ENCODE data around the gene STAT2. TPM values are rescaled to one million over a fixed set of nuclear protein-coding genes. Genes with fewer than 3 reads are reported as not detected.
A peak's percentile ranks its signal among the peaks of the same experiment; 100 is the strongest.

Gene STAT2
- total and polyA plus RNA-seq, 9 of the 15 experiments (the other 6 are each of a cell fraction or from before 2014, with no cell fraction given), result 15.5 to 46.9 (median 40.1) TPM

DNA sequence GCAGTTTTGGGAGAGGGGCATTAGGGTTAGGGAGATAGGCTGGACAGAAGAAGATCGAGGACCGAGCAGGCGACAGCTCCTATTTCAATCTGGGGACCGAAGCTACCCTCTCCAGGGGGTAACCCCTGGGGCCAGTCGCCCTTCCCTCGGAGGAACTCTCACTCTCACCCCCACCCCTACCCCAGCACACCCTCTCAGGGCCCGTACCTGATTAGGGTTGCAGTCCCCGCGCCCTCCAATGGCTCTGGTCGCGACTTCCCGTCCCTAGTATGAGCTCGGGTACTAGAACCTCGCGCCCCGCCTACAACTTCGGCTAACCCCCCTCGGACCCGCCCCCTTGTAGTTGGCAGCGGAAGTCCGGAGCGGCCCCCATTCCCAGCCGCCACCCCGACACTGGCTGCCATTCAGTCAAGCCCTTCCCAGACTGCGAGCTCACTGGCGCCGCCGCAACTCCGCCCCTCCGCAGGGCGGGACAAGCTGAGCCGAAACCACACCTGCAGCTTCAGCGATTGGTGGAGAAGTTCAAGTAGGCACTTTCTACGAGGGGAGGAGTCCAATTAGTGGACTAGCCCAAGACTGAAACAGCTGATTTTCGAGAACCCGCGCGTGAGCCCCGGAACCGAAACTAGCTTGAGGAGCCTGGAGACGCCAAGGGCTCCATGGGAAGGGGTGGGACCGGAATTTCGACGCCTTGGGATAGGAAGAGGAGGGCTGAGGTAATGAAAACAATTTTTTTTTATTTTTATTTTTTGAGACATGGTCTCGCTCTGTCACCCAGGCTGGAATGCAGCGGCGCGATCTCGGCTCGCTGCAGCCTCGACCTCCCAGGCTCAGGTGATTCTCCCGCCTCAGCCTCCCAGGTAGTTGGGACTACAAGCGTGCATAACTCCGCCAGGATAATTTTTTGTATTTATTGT lies at the start of gene STAT2 (continued):
- TF ChIP-seq, protein P1, sequence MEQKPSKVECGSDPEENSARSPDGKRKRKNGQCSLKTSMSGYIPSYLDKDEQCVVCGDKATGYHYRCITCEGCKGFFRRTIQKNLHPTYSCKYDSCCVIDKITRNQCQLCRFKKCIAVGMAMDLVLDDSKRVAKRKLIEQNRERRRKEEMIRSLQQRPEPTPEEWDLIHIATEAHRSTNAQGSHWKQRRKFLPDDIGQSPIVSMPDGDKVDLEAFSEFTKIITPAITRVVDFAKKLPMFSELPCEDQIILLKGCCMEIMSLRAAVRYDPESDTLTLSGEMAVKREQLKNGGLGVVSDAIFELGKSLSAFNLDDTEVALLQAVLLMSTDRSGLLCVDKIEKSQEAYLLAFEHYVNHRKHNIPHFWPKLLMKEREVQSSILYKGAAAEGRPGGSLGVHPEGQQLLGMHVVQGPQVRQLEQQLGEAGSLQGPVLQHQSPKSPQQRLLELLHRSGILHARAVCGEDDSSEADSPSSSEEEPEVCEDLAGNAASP (IDR thresholded peaks at IDR 0.05), result no peak
- TF ChIP-seq SRSF3 (IDR thresholded peaks at IDR 0.05; ENCODE audit: insufficient read depth, low read length) (no peak), ADNP (tag; IDR thresholded peaks at IDR 0.05) (no peak), EP400 (IDR thresholded peaks at IDR 0.05) (peak; percentile 61), HMG20A (CRISPR knock-in tag; conservative IDR thresholded peaks at IDR 0.05) (no peak), RBM22 (IDR thresholded peaks at IDR 0.05; ENCODE audit: low read depth, low read length, poor library complexity, severe bottlenecking) (no peak), ZNF146 (CRISPR knock-in tag; IDR thresholded peaks at IDR 0.05; ENCODE audit: unreplicated experiment) (no peak), STAT5B (CRISPR knock-in tag; IDR thresholded peaks at IDR 0.05) (no peak), COPS2 (conservative IDR thresholded peaks at IDR 0.05) (no peak), NR1H2 (CRISPR knock-in tag; IDR thresholded peaks at IDR 0.05) (no peak), ZNF140 (CRISPR knock-in tag; IDR thresholded peaks at IDR 0.05) (no peak), KLF16 (IDR thresholded peaks at IDR 0.05) (no peak), ZBTB1 (CRISPR knock-in tag; IDR thresholded peaks at IDR 0.05; ENCODE audit: borderline replicate concordance, low read depth) (no peak), ZNF12 (CRISPR knock-in tag; IDR thresholded peaks at IDR 0.05) (peak; percentile 70; the same call in 1 of the 2 replicates), XRCC4 (IDR thresholded peaks at IDR 0.05; ENCODE audit: extremely low read depth, insufficient read depth, insufficient read length) (no peak), HDGF (IDR thresholded peaks at IDR 0.05) (0 out of 2 replicates have a peak, but pooled peaks have one; percentile 40), SMAD2 (IDR thresholded peaks at IDR 0.05; ENCODE audit: low read depth, low read length) (no peak), CREM (IDR thresholded peaks at IDR 0.05; ENCODE audit: low read depth) (peak; percentile 75), KAT2B (IDR thresholded peaks at IDR 0.05; ENCODE audit: low read depth, low read length) (no peak), RAD21 (CRISPR knock-in tag; conservative IDR thresholded peaks at IDR 0.05 in 1 of 2, IDR thresholded peaks at IDR 0.05 in 1 of 2) (peak in 1 of 2 experiments; percentile 19; a peak in 1 of 4 replicates), NCOR1 (IDR thresholded peaks at IDR 0.05) (no peak), E2F3 (CRISPR knock-in tag; IDR thresholded peaks at IDR 0.05) (no peak)
- TF ChIP-seq, protein P2, sequence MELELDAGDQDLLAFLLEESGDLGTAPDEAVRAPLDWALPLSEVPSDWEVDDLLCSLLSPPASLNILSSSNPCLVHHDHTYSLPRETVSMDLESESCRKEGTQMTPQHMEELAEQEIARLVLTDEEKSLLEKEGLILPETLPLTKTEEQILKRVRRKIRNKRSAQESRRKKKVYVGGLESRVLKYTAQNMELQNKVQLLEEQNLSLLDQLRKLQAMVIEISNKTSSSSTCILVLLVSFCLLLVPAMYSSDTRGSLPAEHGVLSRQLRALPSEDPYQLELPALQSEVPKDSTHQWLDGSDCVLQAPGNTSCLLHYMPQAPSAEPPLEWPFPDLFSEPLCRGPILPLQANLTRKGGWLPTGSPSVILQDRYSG (tag; conservative IDR thresholded peaks at IDR 0.05; ENCODE audit: low read depth), result no peak
- TF ChIP-seq, protein P3, sequence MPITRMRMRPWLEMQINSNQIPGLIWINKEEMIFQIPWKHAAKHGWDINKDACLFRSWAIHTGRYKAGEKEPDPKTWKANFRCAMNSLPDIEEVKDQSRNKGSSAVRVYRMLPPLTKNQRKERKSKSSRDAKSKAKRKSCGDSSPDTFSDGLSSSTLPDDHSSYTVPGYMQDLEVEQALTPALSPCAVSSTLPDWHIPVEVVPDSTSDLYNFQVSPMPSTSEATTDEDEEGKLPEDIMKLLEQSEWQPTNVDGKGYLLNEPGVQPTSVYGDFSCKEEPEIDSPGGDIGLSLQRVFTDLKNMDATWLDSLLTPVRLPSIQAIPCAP (CRISPR knock-in tag; IDR thresholded peaks at IDR 0.05; ENCODE audit: borderline replicate concordance), result no peak
- TF ChIP-seq, protein P4, sequence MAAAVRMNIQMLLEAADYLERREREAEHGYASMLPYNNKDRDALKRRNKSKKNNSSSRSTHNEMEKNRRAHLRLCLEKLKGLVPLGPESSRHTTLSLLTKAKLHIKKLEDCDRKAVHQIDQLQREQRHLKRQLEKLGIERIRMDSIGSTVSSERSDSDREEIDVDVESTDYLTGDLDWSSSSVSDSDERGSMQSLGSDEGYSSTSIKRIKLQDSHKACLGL (CRISPR knock-in tag; IDR thresholded peaks at IDR 0.05; ENCODE audit: borderline replicate concordance, poor library complexity, severe bottlenecking), result no peak

Data from K562 (cell line).